ENCODE results near the gene RPRD1B. TPM values are rescaled to one million over a fixed set of nuclear protein-coding genes. Genes with fewer than 3 reads are reported as not detected.

Gene RPRD1B
- total and polyA plus RNA-seq, 2 experiments from 2014 or later = 7.3 to 24.3 TPM

DNA sequence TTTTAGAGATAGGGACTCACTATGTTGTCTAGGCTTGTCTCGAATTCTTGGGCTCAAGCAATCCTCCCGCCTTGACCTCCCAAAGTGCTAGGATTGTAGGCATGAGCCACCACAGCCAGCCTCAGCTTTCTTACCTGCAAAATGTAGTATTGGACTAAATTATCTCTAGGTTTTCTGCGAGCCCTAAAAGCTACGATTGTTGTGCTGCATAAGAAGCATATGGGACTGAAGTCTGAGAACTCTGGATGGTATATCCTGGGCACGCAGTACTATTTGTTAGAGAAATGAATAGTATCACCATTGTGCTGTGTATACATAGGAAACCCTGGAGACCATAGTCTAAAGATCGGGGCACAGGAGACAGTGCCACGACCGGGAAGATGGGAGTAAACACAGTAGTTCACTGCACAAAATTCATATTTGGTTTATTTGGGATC lies 60.1 kb downstream of the RPRD1B start (continued):
- TF ChIP-seq ZNF462 (CRISPR knock-in tag; IDR thresholded peaks at IDR 0.05) (no peak), EZH2phosphoT487 (IDR thresholded peaks at IDR 0.05; ENCODE audit: unreplicated experiment) (no peak), ZNF114 (CRISPR knock-in tag; IDR thresholded peaks at IDR 0.05) (no peak), NANOG (IDR thresholded peaks at IDR 0.05; ENCODE audit: borderline replicate concordance) (no peak), EZH2 (IDR thresholded peaks at IDR 0.05; ENCODE audit: low read depth, unreplicated experiment) (no peak)

DNA sequence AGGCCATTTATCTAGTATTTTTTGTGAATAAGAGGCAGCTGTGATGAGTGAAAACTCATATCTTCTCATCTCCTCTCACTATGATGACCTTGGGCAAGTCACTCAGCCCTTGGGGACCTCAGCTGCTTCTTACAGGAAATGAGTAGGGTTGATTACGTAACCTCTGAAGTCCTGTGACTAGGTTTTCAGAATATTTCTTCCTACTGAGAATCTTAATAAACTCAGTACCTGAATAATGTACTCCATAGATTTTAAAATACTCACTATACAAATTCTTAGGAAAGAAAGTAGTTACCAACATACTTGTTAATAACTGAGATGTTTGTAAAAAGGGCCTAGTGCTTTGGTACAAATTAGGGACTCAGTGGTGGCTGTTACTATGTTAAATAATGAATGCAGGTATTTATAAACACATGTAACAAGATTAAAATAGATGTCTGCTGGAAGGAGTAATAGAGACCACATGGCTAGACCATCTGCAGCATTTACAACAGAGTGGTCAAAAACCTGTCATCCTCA lies 60.9 kb downstream of the RPRD1B start:
- Mint-ChIP-seq H3K9me3 (no peaks in the 10 kb centered on the region), H3K27ac (no peak overlapping the region), H3K4me3 (no peak overlapping the region), H3K27me3 (ENCODE audit: insufficient read depth, low read depth, poor library complexity) (no peaks in the 10 kb centered on the region), H3K36me3 (ENCODE audit: low read depth) (peaks cover 10% of the 10 kb centered on the region), H3K4me1 (peaks cover 2% of the 10 kb centered on the region; the same call in 2 of the 3 replicates)
- Histone ChIP-seq H3K9me2 (ENCODE audit: insufficient read depth) (no peaks in the 10 kb centered on the region), H4K20me1 (replicated peaks; ENCODE audit: insufficient read depth) (peaks cover under 1% of the 10 kb centered on the region; the same call in 1 of the 2 replicates), H3F3A (replicated peaks; ENCODE audit: low read depth) (no peaks in the 10 kb centered on the region), H2AFZ (no peak overlapping the region), H3K4me1 (ENCODE audit: insufficient read depth) (no peaks in the 10 kb centered on the region), H3K4me3 (no peak overlapping the region), H3K79me2 (replicated peaks; ENCODE audit: insufficient read depth) (no peaks in the 10 kb centered on the region), H3K27ac (ENCODE audit: low read depth) (no peak overlapping the region), H3K27me3 (ENCODE audit: insufficient read depth) (no peaks in the 10 kb centered on the region), H3K4me2 (no peak overlapping the region), H3K36me3 (ENCODE audit: insufficient read depth) (peaks cover 3% of the 10 kb centered on the region; the same call in 1 of the 2 replicates)
- DNase-seq (ENCODE audit: low spot score) = no peak
- ATAC-seq = no peak
- TF ChIP-seq ZNF114 (CRISPR knock-in tag; IDR thresholded peaks at IDR 0.05) (no peak), NANOG (IDR thresholded peaks at IDR 0.05; ENCODE audit: borderline replicate concordance) (no peak), ZNF331 (CRISPR knock-in tag; IDR thresholded peaks at IDR 0.05; ENCODE audit: low read depth) (no peak), CREB1 (CRISPR knock-in tag; IDR thresholded peaks at IDR 0.05; ENCODE audit: low read depth) (no peak), JUNB (IDR thresholded peaks at IDR 0.05; ENCODE audit: unreplicated experiment) (no peak), REST (IDR thresholded peaks at IDR 0.05; ENCODE audit: unreplicated experiment) (no peak), CTCF (conservative IDR thresholded peaks at IDR 0.05; ENCODE audit: low read depth in 2 of 2) (no peak), EZH2 (IDR thresholded peaks at IDR 0.05; ENCODE audit: low read depth, unreplicated experiment) (no peak)
